SK-N-SH treated with all-trans-retinoic acid at 6 μM for 48 hours (cell line): ENCODE measurements around the gene CLSTN2.

ENCODE experiments used
- ARNTL ChIP-seq: fragments of 450-650 bp; formaldehyde crosslinking; IDR thresholded peaks from 2 replicates; pipeline ENCODE4 v1.5.0; 2020; ENCODE audit warnings: low read depth, mild to moderate bottlenecking, moderate library complexity, borderline replicate concordance
- BACH2 ChIP-seq: fragments of 250-450 bp; sonication (Bioruptor Pico); IDR thresholded peaks from 2 replicates; pipeline ENCODE4 v1.9.0; 2021; ENCODE audit warnings: mild to moderate bottlenecking, borderline replicate concordance
- OSR1 ChIP-seq: fragments of 250-450 bp; sonication (Bioruptor Pico); IDR thresholded peaks from 2 replicates; pipeline ENCODE4 v1.8.0; 2022; ENCODE audit warnings: moderate library complexity, mild to moderate bottlenecking, inconsistent platforms
- RARB ChIP-seq: fragments of 250-450 bp; sonication (Bioruptor Pico); IDR thresholded peaks from 2 replicates; pipeline ENCODE4 v1.8.0; 2021; ENCODE audit warnings: mild to moderate bottlenecking, moderate library complexity
- ZFP3 ChIP-seq: fragments of 250-450 bp; sonication (Bioruptor Pico); IDR thresholded peaks from 2 replicates; pipeline ENCODE4 v1.5.0; 2020; ENCODE audit warnings: mild to moderate bottlenecking, moderate library complexity
- ZNF565 ChIP-seq: fragments of 450-650 bp; formaldehyde crosslinking; conservative IDR thresholded peaks from 2 replicates; pipeline ENCODE4 v1.5.0; 2020; ENCODE audit warnings: low read depth, mild to moderate bottlenecking, moderate library complexity

- TF ChIP-seq ZNF565 (CRISPR knock-in tag) (no peak), OSR1 (CRISPR knock-in tag) (no peak), ARNTL (CRISPR knock-in tag) (no peak), BACH2 (CRISPR knock-in tag) (no peak), RARB (CRISPR knock-in tag) (no peak), ZFP3 (no peak)
Observed at GRCh38 chr3:140219923-140220452, 285.0 kb downstream of the CLSTN2 start.
